ENCODE results near the gene ZNF653. TPM values are rescaled to one million over a fixed set of nuclear protein-coding genes. Genes with fewer than 3 reads are reported as not detected.

Gene ZNF653
- total RNA-seq, 2 experiments from 2014 or later, result 7.4 to 7.5 TPM

GRCh38 chr19:11494634-11495285 is 10.9 kb downstream of the ZNF653 start:
- POLR2A ChIA-PET, result no interaction called here
- intact Hi-C loops (cut with DNase I, micrococcal nuclease), result no loop called here
- Histone ChIP-seq H3K4me1 (ENCODE audit: insufficient read depth, low read length) (no peaks in the 10 kb centered on the region), H3K9me3 (ENCODE audit: control insufficient read depth in 1 of 2, insufficient read depth in 1 of 2, low read length in 2 of 2) (no peaks in the 10 kb centered on the region), H3K4me3 (ENCODE audit: low read length) (no peak overlapping the region), H3K27me3 (ENCODE audit: control insufficient read depth in 1 of 2, insufficient read depth in 2 of 2, low read length in 2 of 2) (no peaks in the 10 kb centered on the region), H3K36me3 (ENCODE audit: insufficient read depth, low read length) (peaks cover 22% of the 10 kb centered on the region), H3K27ac (ENCODE audit: low read depth in 1 of 2, low read length in 2 of 2) (no peak overlapping the region)
- no peak for TF ChIP-seq CTCF (IDR thresholded peaks at IDR 0.05)
- DNase-seq (no peak), ATAC-seq (ENCODE audit: poor library complexity) (no peak)
- no peaks in the 10 kb centered on the region for H3K27me3 Mint-ChIP-seq
- H3K36me3 Mint-ChIP-seq (ENCODE audit: low read depth), result peaks cover 36% of the 10 kb centered on the region
- H3K4me3 Mint-ChIP-seq, result no peak overlapping the region
- H3K4me1 Mint-ChIP-seq (ENCODE audit: low read depth), result no peaks in the 10 kb centered on the region
- CTCF ChIA-PET, result no interaction called here
- H3K9me3 Mint-ChIP-seq, result no peaks in the 10 kb centered on the region
- no peak overlapping the region for H3K27ac Mint-ChIP-seq

GRCh38 chr19:11489378-11489777 is 16.3 kb downstream of the ZNF653 start:
- H3K27me3 ChIP-seq (ENCODE audit: control insufficient read depth in 1 of 2, insufficient read depth in 2 of 2, low read length in 2 of 2), result no peaks in the 10 kb centered on the region
- no peak for DNase-seq
- peaks cover 10% of the 10 kb centered on the region for H3K36me3 ChIP-seq (ENCODE audit: insufficient read depth, low read length)
- Mint-ChIP-seq H3K27me3 (peaks cover 8% of the 10 kb centered on the region), H3K4me3 (no peak overlapping the region), H3K36me3 (ENCODE audit: low read depth) (peaks cover 25% of the 10 kb centered on the region), H3K27ac (no peak overlapping the region), H3K9me3 (no peaks in the 10 kb centered on the region), H3K4me1 (ENCODE audit: low read depth) (no peaks in the 10 kb centered on the region)
- ChIA-PET POLR2A (no interaction called here), CTCF (no interaction called here)
- intact Hi-C loops (cut with DNase I, micrococcal nuclease), result loop anchor here in 1 of 2 experiments (10.0 kb wide), 1 partner anchor 55 kb away; the partner anchor contains the start of genes ODAD3 and PRKCSH
- no peak for TF ChIP-seq CTCF (IDR thresholded peaks at IDR 0.05)
- no peaks in the 10 kb centered on the region for H3K4me1 ChIP-seq (ENCODE audit: insufficient read depth, low read length)
- H3K27ac ChIP-seq (ENCODE audit: low read depth in 1 of 2, low read length in 2 of 2), result no peak overlapping the region
- ATAC-seq (ENCODE audit: poor library complexity), result no peak
- H3K9me3 ChIP-seq (ENCODE audit: control insufficient read depth in 1 of 2, insufficient read depth in 1 of 2, low read length in 2 of 2), result peaks cover 0 to 5% of the 10 kb centered on the region in 2 experiments
- no peak overlapping the region for H3K4me3 ChIP-seq (ENCODE audit: low read length)

GRCh38 chr19:11486661-11487503 is 18.8 kb downstream of the ZNF653 start:
- TF ChIP-seq CTCF (IDR thresholded peaks at IDR 0.05), result no peak

More at GRCh38 chr19:11486661-11487503, 18.8 kb downstream of the ZNF653 start:
- Mint-ChIP-seq H3K27ac (no peak overlapping the region), H3K9me3 (no peaks in the 10 kb centered on the region), H3K27me3 (peaks cover 25% of the 10 kb centered on the region), H3K4me1 (ENCODE audit: low read depth) (peaks cover 13% of the 10 kb centered on the region), H3K36me3 (ENCODE audit: low read depth) (peaks cover 19% of the 10 kb centered on the region), H3K4me3 (no peak overlapping the region)
- peaks cover 7 to 8% of the 10 kb centered on the region in 2 experiments for H3K27me3 ChIP-seq (ENCODE audit: control insufficient read depth in 1 of 2, insufficient read depth in 2 of 2, low read length in 2 of 2)
- H3K27ac ChIP-seq (ENCODE audit: low read depth in 1 of 2, low read length in 2 of 2), result no peak overlapping the region
- DNase-seq (no peak), ATAC-seq (ENCODE audit: poor library complexity) (no peak)
- peaks cover 0 to 10% of the 10 kb centered on the region in 2 experiments for H3K9me3 ChIP-seq (ENCODE audit: control insufficient read depth in 1 of 2, insufficient read depth in 1 of 2, low read length in 2 of 2)
- H3K4me1 ChIP-seq (ENCODE audit: insufficient read depth, low read length), result peaks cover 15% of the 10 kb centered on the region
- intact Hi-C loops (cut with DNase I, micrococcal nuclease), result loop anchor here in 1 of 2 experiments (10.0 kb wide), 1 partner anchor 52 kb away; the partner anchor contains the start of genes ODAD3 and PRKCSH
- ChIA-PET CTCF (no interaction called here), POLR2A (no interaction called here)
- peaks cover 13% of the 10 kb centered on the region for H3K36me3 ChIP-seq (ENCODE audit: insufficient read depth, low read length)
- H3K4me3 ChIP-seq (ENCODE audit: low read length), result no peak overlapping the region

All from CD4-positive, alpha-beta T cell (primary cell).